ENCODE results near the gene IGSF3.

The IGSF3 gene

GRCh38 chr1:116686723-116687352 lies 19.3 kb upstream of the IGSF3 start:
- H3K27me3 ChIP-seq (ENCODE audit: insufficient read depth, low read length), result 0 out of 2 replicates have a peak, but pooled peaks cover 6% of the 10 kb centered on the region
- H2AFZ ChIP-seq (ENCODE audit: low read length, unreplicated experiment), result no peak overlapping the region
- H3K36me3 ChIP-seq (ENCODE audit: insufficient read depth, low read length), result no peaks in the 10 kb centered on the region
- peaks cover 7% of the 10 kb centered on the region for H3K4me1 ChIP-seq (ENCODE audit: control insufficient read depth, insufficient read depth, low read length, unreplicated experiment)
- H3K4me3 ChIP-seq (ENCODE audit: low read depth, low read length), result no peak overlapping the region
- no peak overlapping the region for H3K27ac ChIP-seq (ENCODE audit: low read depth, low read length)
- H3K79me2 ChIP-seq (ENCODE audit: control insufficient read depth, insufficient read depth, low read length, unreplicated experiment), result no peaks in the 10 kb centered on the region

- Histone ChIP-seq H3K36me3 (ENCODE audit: insufficient read depth, low read length) (no peaks in the 10 kb centered on the region), H2AFZ (ENCODE audit: low read length, unreplicated experiment) (no peak overlapping the region), H3K4me1 (ENCODE audit: control insufficient read depth, insufficient read depth, low read length, unreplicated experiment) (peaks cover 7% of the 10 kb centered on the region), H3K4me3 (ENCODE audit: low read depth, low read length) (no peak overlapping the region), H3K27me3 (ENCODE audit: insufficient read depth, low read length) (0 out of 2 replicates have a peak, but pooled peaks cover 6% of the 10 kb centered on the region), H3K27ac (ENCODE audit: low read depth, low read length) (no peak overlapping the region), H3K79me2 (ENCODE audit: control insufficient read depth, insufficient read depth, low read length, unreplicated experiment) (no peaks in the 10 kb centered on the region)
Observed at GRCh38 chr1:116686175-116686574, 18.6 kb upstream of the IGSF3 start.

GRCh38 chr1:116684575-116684974 lies 17.0 kb upstream of the IGSF3 start:
- Histone ChIP-seq H3K4me3 (ENCODE audit: low read depth, low read length) (no peak overlapping the region), H3K4me1 (ENCODE audit: control insufficient read depth, insufficient read depth, low read length, unreplicated experiment) (peaks cover 7% of the 10 kb centered on the region), H3K36me3 (ENCODE audit: insufficient read depth, low read length) (no peaks in the 10 kb centered on the region), H2AFZ (ENCODE audit: low read length, unreplicated experiment) (no peak overlapping the region), H3K27ac (ENCODE audit: low read depth, low read length) (no peak overlapping the region), H3K79me2 (ENCODE audit: control insufficient read depth, insufficient read depth, low read length, unreplicated experiment) (no peaks in the 10 kb centered on the region), H3K27me3 (ENCODE audit: insufficient read depth, low read length) (peaks cover 18% of the 10 kb centered on the region)

- Histone ChIP-seq H2AFZ (ENCODE audit: low read length, unreplicated experiment) (no peak overlapping the region), H3K27ac (ENCODE audit: low read depth, low read length) (no peak overlapping the region), H3K4me1 (ENCODE audit: control insufficient read depth, insufficient read depth, low read length, unreplicated experiment) (peaks cover 6% of the 10 kb centered on the region), H3K4me3 (ENCODE audit: low read depth, low read length) (no peak overlapping the region), H3K27me3 (ENCODE audit: insufficient read depth, low read length) (peaks cover 32% of the 10 kb centered on the region), H3K79me2 (ENCODE audit: control insufficient read depth, insufficient read depth, low read length, unreplicated experiment) (no peaks in the 10 kb centered on the region), H3K36me3 (ENCODE audit: insufficient read depth, low read length) (no peaks in the 10 kb centered on the region)
Observed at GRCh38 chr1:116682641-116683221, 15.2 kb upstream of the IGSF3 start.

GRCh38 chr1:116681343-116681899 lies 13.9 kb upstream of the IGSF3 start:
- Histone ChIP-seq H3K79me2 (ENCODE audit: control insufficient read depth, insufficient read depth, low read length, unreplicated experiment) (no peaks in the 10 kb centered on the region), H3K4me1 (ENCODE audit: control insufficient read depth, insufficient read depth, low read length, unreplicated experiment) (no peaks in the 10 kb centered on the region), H3K27ac (ENCODE audit: low read depth, low read length) (no peak overlapping the region), H3K27me3 (ENCODE audit: insufficient read depth, low read length) (peaks cover 45% of the 10 kb centered on the region), H3K4me3 (ENCODE audit: low read depth, low read length) (no peak overlapping the region), H2AFZ (ENCODE audit: low read length, unreplicated experiment) (no peak overlapping the region), H3K36me3 (ENCODE audit: insufficient read depth, low read length) (no peaks in the 10 kb centered on the region)

GRCh38 chr1:116680752-116681151 lies 13.2 kb upstream of the IGSF3 start:
- H3K4me3 ChIP-seq (ENCODE audit: low read depth, low read length), result no peak overlapping the region
- H3K4me1 ChIP-seq (ENCODE audit: control insufficient read depth, insufficient read depth, low read length, unreplicated experiment), result no peaks in the 10 kb centered on the region
- no peak overlapping the region for H3K27ac ChIP-seq (ENCODE audit: low read depth, low read length)
- no peaks in the 10 kb centered on the region for H3K79me2 ChIP-seq (ENCODE audit: control insufficient read depth, insufficient read depth, low read length, unreplicated experiment)
- H3K27me3 ChIP-seq (ENCODE audit: insufficient read depth, low read length), result peaks cover 51% of the 10 kb centered on the region
- no peak overlapping the region for H2AFZ ChIP-seq (ENCODE audit: low read length, unreplicated experiment)
- no peaks in the 10 kb centered on the region for H3K36me3 ChIP-seq (ENCODE audit: insufficient read depth, low read length)

- Histone ChIP-seq H3K27me3 (ENCODE audit: insufficient read depth, low read length) (peaks cover 53% of the 10 kb centered on the region), H3K36me3 (ENCODE audit: insufficient read depth, low read length) (no peaks in the 10 kb centered on the region), H2AFZ (ENCODE audit: low read length, unreplicated experiment) (no peak overlapping the region), H3K27ac (ENCODE audit: low read depth, low read length) (no peak overlapping the region), H3K79me2 (ENCODE audit: control insufficient read depth, insufficient read depth, low read length, unreplicated experiment) (no peaks in the 10 kb centered on the region), H3K4me1 (ENCODE audit: control insufficient read depth, insufficient read depth, low read length, unreplicated experiment) (no peaks in the 10 kb centered on the region), H3K4me3 (ENCODE audit: low read depth, low read length) (no peak overlapping the region)
Observed at GRCh38 chr1:116679828-116680628, 12.5 kb upstream of the IGSF3 start.

- no peaks in the 10 kb centered on the region for H3K79me2 ChIP-seq (ENCODE audit: control insufficient read depth, insufficient read depth, low read length, unreplicated experiment)
- peaks cover 59% of the 10 kb centered on the region for H3K27me3 ChIP-seq (ENCODE audit: insufficient read depth, low read length)
- H3K4me3 ChIP-seq (ENCODE audit: low read depth, low read length), result no peak overlapping the region
- no peak overlapping the region for H3K27ac ChIP-seq (ENCODE audit: low read depth, low read length)
- H3K36me3 ChIP-seq (ENCODE audit: insufficient read depth, low read length), result no peaks in the 10 kb centered on the region
- no peak overlapping the region for H2AFZ ChIP-seq (ENCODE audit: low read length, unreplicated experiment)
- H3K4me1 ChIP-seq (ENCODE audit: control insufficient read depth, insufficient read depth, low read length, unreplicated experiment), result no peaks in the 10 kb centered on the region
Observed at GRCh38 chr1:116679091-116679827, 11.7 kb upstream of the IGSF3 start.

GRCh38 chr1:116678732-116679090 lies 11.2 kb upstream of the IGSF3 start:
- Histone ChIP-seq H3K4me1 (ENCODE audit: control insufficient read depth, insufficient read depth, low read length, unreplicated experiment) (no peaks in the 10 kb centered on the region), H2AFZ (ENCODE audit: low read length, unreplicated experiment) (no peak overlapping the region), H3K27ac (ENCODE audit: low read depth, low read length) (no peak overlapping the region), H3K36me3 (ENCODE audit: insufficient read depth, low read length) (no peaks in the 10 kb centered on the region), H3K4me3 (ENCODE audit: low read depth, low read length) (no peak overlapping the region), H3K79me2 (ENCODE audit: control insufficient read depth, insufficient read depth, low read length, unreplicated experiment) (no peaks in the 10 kb centered on the region), H3K27me3 (ENCODE audit: insufficient read depth, low read length) (peaks cover 59% of the 10 kb centered on the region)

- no peaks in the 10 kb centered on the region for H3K79me2 ChIP-seq (ENCODE audit: control insufficient read depth, insufficient read depth, low read length, unreplicated experiment)
- no peaks in the 10 kb centered on the region for H3K4me1 ChIP-seq (ENCODE audit: control insufficient read depth, insufficient read depth, low read length, unreplicated experiment)
- no peak overlapping the region for H3K27ac ChIP-seq (ENCODE audit: low read depth, low read length)
- no peaks in the 10 kb centered on the region for H3K36me3 ChIP-seq (ENCODE audit: insufficient read depth, low read length)
- no peak overlapping the region for H3K4me3 ChIP-seq (ENCODE audit: low read depth, low read length)
- H2AFZ ChIP-seq (ENCODE audit: low read length, unreplicated experiment), result no peak overlapping the region
- peaks cover 59% of the 10 kb centered on the region for H3K27me3 ChIP-seq (ENCODE audit: insufficient read depth, low read length)
Observed at GRCh38 chr1:116677474-116678062, 10.0 kb upstream of the IGSF3 start.

All from ACC112 (cell line).